Measurements from ENCODE around the gene USP11.
A peak's percentile ranks its signal among the peaks of the same experiment; 100 is the strongest.
"Not testable (repeated sequence)": the region's sequence is repeated elsewhere in the genome, so short reads cannot be mapped to it uniquely, and the experiment has no call there.

The USP11 gene

GRCh38 chrX:47248576-47248975 is 15.8 kb downstream of the USP11 start:
- no peak for DNase-seq (ENCODE audit: low read depth, low spot score)
- no peak overlapping the region for H3K4me3 ChIP-seq (ENCODE audit: low read depth, low read length)
- in situ Hi-C loops (cut with HindIII; ENCODE audit: low sequenced_read_pairs) = no loop called here
- TF ChIP-seq CTCF (IDR thresholded peaks at IDR 0.05; ENCODE audit: low read depth, low read length) = no peak

- in situ Hi-C loops (cut with HindIII; ENCODE audit: low sequenced_read_pairs) = no loop called here
- TF ChIP-seq CTCF (IDR thresholded peaks at IDR 0.05; ENCODE audit: low read depth, low read length) = no peak
- DNase-seq (ENCODE audit: low read depth, low spot score) = no peak
- no peak overlapping the region for H3K4me3 ChIP-seq (ENCODE audit: low read depth, low read length)
Measured at GRCh38 chrX:47250017-47250347, 17.2 kb downstream of the USP11 start.

DNA sequence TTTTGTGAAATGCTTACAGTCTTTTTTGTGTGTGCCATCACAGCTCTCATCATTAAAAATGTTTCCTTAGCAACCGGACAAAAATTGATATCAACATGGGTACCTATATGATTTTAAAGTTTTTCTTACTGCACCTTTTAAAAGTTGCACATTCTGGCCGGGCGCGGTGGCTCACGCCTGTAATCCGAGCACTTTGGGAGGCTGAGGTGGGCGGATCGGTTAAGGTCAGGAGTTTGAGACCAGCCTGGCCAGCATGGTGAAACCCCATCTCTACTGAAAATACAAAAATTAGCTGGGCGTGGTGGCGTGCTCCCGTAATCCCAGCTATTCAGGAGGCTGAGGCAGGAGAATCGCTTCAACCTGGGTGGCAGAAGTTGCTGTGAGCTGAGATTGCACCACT is 24.8 kb downstream of the USP11 start:
- H3K4me3 ChIP-seq (ENCODE audit: low read depth, low read length); in situ Hi-C loops (cut with HindIII; ENCODE audit: low sequenced_read_pairs); DNase-seq (ENCODE audit: low read depth, low spot score): not testable (repeated sequence)

- in situ Hi-C loops (cut with HindIII; ENCODE audit: low sequenced_read_pairs) = no loop called here
- TF ChIP-seq CTCF (IDR thresholded peaks at IDR 0.05; ENCODE audit: low read depth, low read length) = no peak
- DNase-seq (ENCODE audit: low read depth, low spot score) = peak; percentile 47
- H3K4me3 ChIP-seq (ENCODE audit: low read depth, low read length) = no peak overlapping the region
Measured at GRCh38 chrX:47264483-47265173, 31.8 kb downstream of the USP11 start.

DNA sequence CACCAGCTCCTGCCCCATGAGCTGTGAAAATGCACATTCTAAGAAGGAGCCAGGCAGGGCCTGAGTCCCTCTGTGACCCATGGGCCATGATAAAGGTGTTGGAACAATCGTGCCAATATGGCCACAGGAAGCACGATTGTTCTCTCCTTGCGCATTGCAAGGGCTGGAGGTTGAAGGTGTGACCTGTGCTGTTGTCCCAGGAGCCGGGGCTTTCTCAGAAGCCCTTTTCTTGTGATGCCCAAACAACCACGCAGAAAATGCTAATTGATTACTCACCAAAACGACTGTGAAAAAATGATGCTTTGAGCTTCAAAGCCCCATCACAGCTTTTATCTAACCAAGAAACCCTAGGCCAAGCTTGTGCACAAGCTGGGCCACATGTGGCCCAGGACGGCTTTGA is 33.8 kb downstream of the USP11 start:
- no peak for DNase-seq (ENCODE audit: low read depth, low spot score)
- H3K4me3 ChIP-seq (ENCODE audit: low read depth, low read length) = no peak overlapping the region
- in situ Hi-C loops (cut with HindIII; ENCODE audit: low sequenced_read_pairs) = no loop called here
- no peak for TF ChIP-seq CTCF (IDR thresholded peaks at IDR 0.05; ENCODE audit: low read depth, low read length)

DNA sequence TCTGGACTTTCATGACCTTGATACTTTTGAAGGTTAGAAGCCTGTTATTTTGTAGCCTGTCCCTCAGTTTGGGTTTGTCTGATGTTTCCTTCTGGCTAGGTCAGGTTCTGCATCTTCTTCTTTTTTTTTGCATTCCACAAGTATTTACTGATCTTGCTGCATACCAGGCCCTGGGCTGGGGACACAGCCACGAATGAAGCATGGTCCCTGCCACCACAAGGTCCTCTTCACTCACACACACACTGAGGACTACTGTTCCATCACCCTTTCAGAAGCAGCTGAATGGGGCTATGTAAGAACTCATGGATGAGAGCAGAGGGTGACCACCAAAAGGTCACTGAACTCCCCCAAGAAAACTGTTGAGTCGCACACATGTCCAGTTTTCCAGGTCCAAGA is 39.2 kb downstream of the USP11 start:
- no peak for DNase-seq (ENCODE audit: low read depth, low spot score)
- no peak overlapping the region for H3K4me3 ChIP-seq (ENCODE audit: low read depth, low read length)
- no peak for TF ChIP-seq CTCF (IDR thresholded peaks at IDR 0.05; ENCODE audit: low read depth, low read length)
- in situ Hi-C loops (cut with HindIII; ENCODE audit: low sequenced_read_pairs) = no loop called here

GRCh38 chrX:47273011-47273730 is 40.4 kb downstream of the USP11 start:
- TF ChIP-seq CTCF (IDR thresholded peaks at IDR 0.05; ENCODE audit: low read depth, low read length) = no peak
- DNase-seq (ENCODE audit: low read depth, low spot score) = no peak
- in situ Hi-C loops (cut with HindIII; ENCODE audit: low sequenced_read_pairs) = no loop called here

More at GRCh38 chrX:47273011-47273730, 40.4 kb downstream of the USP11 start:
- no peak overlapping the region for H3K4me3 ChIP-seq (ENCODE audit: low read depth, low read length)

All from astrocyte of the spinal cord (primary cell).